T-cell (primary cell): ENCODE results near the gene ZNF511. TPM values are rescaled to one million over a fixed set of nuclear protein-coding genes. Genes with fewer than 3 reads are reported as not detected.
"Not testable (repeated sequence)": the region's sequence is repeated elsewhere in the genome, so short reads cannot be mapped to it uniquely, and the experiment has no call there.

Source experiments
- ATAC-seq, 4 experiments: fragments of 200-7000 bp in 3 of 4; fragments of 150-1000 bp in 1 of 4; cut with Tn5 transposase; replicated peaks in 1 of 4; 1 replicate in 3 of 4; 2 replicates in 1 of 4; pipeline ENCODE4 v1.10.0; 2021; ENCODE audit warnings: moderate library complexity in 3 of 4, mild to moderate bottlenecking in 2 of 4, moderate number of reproducible peaks in 1 of 4
- CTCF ChIA-PET, 2 donors: fragments of 300-600 bp; sonication (Branson Sonifier 250); formaldehyde crosslinking; loops; one replicate each; lab custom pipeline; 2022; ENCODE audit warnings: antibody characterized with exemption in 2 of 2; lab: Charles Lee
- POLR2A ChIA-PET, 2 donors: fragments of 300-600 bp; sonication (Branson Sonifier 250); formaldehyde crosslinking; loops; one replicate each; lab custom pipeline; 2022; ENCODE audit warnings: antibody characterized with exemption in 2 of 2; lab: Charles Lee
- DNase-seq, 35 experiments: peaks; one replicate each; pipeline versions ENCODE4 v3.0.0 to v3.0.0-alpha.2; 2013 to 2023
- H3K27ac ChIP-seq: one replicate; pipeline ENCODE4 v1.5.1; 2013; ENCODE audit warnings: low read length
- H3K27me3 ChIP-seq, 2 experiments: replicated peaks in 1 of 2; 1 replicate in 1 of 2; 2 replicates in 1 of 2; pipeline versions ENCODE4 v1.6.1 to v1.7.0; 2013; ENCODE audit warnings: low read length in 1 of 2, mixed read lengths in 1 of 2; ENCODE audit not compliant: control insufficient read depth in 2 of 2, insufficient read depth in 2 of 2; ENCODE audit errors: extremely low read depth in 1 of 2
- H3K36me3 ChIP-seq, 2 donors: 1 replicate in 1 of 2; 2 replicates in 1 of 2; pipeline versions ENCODE4 v1.6.1 to v1.7.0; 2013; ENCODE audit warnings: low read length in 1 of 2; ENCODE audit not compliant: control insufficient read depth in 2 of 2, insufficient read depth in 1 of 2; ENCODE audit errors: extremely low read depth in 1 of 2
- H3K4me1 ChIP-seq, 2 experiments: 1 replicate in 1 of 2; 2 replicates in 1 of 2; pipeline versions ENCODE4 v1.6.1 to v1.7.0; 2013; ENCODE audit warnings: low read length in 2 of 2, mixed read lengths in 1 of 2; ENCODE audit not compliant: insufficient read depth in 2 of 2, control insufficient read depth in 1 of 2; ENCODE audit errors: extremely low read depth in 1 of 2
- H3K4me3 ChIP-seq, 2 donors: 1 replicate in 1 of 2; 2 replicates in 1 of 2; pipeline versions ENCODE4 v1.5.1 to v1.7.0; 2013; ENCODE audit warnings: mild to moderate bottlenecking in 2 of 2, low read length in 1 of 2, moderate library complexity in 1 of 2; ENCODE audit not compliant: control insufficient read depth in 1 of 2; ENCODE audit errors: extremely low read depth in 1 of 2
- H3K9me3 ChIP-seq: 2 replicates; pipeline ENCODE4 v1.7.0; 2013
- H3K27ac Mint-ChIP-seq, 2 donors: one replicate each; pipeline ENCODE4 v1.8.0; 2020 to 2021; ENCODE audit warnings: mild to moderate bottlenecking in 2 of 2, mixed read lengths in 2 of 2
- H3K27me3 Mint-ChIP-seq, 2 donors: one replicate each; pipeline ENCODE4 v1.8.0; 2021 to 2022; ENCODE audit warnings: mixed read lengths in 2 of 2
- H3K36me3 Mint-ChIP-seq: one replicate; pipeline ENCODE4 v1.8.0; 2021; ENCODE audit warnings: mixed read lengths
- H3K4me1 Mint-ChIP-seq, 3 donors: one replicate each; pipeline ENCODE4 v1.8.0; 2020 to 2022; ENCODE audit warnings: mixed read lengths in 3 of 3, mild to moderate bottlenecking in 1 of 3
- H3K4me3 Mint-ChIP-seq, 3 donors: one replicate each; pipeline ENCODE4 v1.8.0; 2020 to 2022; ENCODE audit warnings: mild to moderate bottlenecking in 3 of 3, mixed read lengths in 3 of 3, moderate library complexity in 3 of 3
- H3K9me3 Mint-ChIP-seq, 3 donors: one replicate each; pipeline ENCODE4 v1.8.0; 2020 to 2022; ENCODE audit warnings: mixed read lengths in 3 of 3
- WGBS: methylation state at CpG from one replicate; pipeline ENCODE4 v1.1.5; 2013; ENCODE audit warnings: missing lambda C conversion rate; ENCODE audit not compliant: insufficient coverage; 5-methylcytosine and 5-hydroxymethylcytosine counted together
- total RNA-seq, 35 experiments: library from RNA in 6 of 35; stranded (reverse) in 6 of 35; fragments of 120-200 nt in 1 of 35; gene quantifications; one replicate each; pipeline versions ENCODE4 v1.2.1 to v1.2.4 and lab custom pipeline; 2013 to 2026

ZNF511 gene
- total RNA-seq, 5 donors from 2014 or later (not counting 1 experiment from before 2014, with no cell fraction given), result 35.2 to 44.7 (median 36.8) TPM

DNA sequence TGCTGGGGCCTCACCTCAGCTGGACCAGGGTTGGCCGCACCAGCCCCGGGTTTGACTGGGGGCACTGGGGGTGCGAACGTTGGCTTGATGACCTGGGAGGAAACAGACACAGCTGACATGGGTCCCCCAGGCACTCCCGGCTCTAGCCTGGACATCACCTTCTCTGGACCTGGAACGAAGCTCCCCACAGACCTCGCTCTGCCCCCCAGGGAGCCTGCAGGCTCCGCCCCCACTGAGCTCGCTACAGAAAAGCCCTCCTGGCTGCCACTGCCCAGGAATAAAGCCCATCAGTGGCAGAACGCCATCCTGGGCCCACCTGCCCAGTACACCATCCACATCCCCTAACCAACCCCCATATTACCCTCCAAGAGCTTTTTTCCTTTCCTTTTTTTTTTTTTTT, 45.0 kb upstream of the ZNF511 start:
- DNase-seq (no peak), ATAC-seq (no peak)
- Histone ChIP-seq H3K4me3 (no peak overlapping the region), H3K27me3 (no peaks in the 10 kb centered on the region), H3K9me3 (no peaks in the 10 kb centered on the region), H3K27ac (peak overlapping the region; percentile 18), H3K4me1 (peaks cover 27 to 65% of the 10 kb centered on the region in 2 experiments), H3K36me3 (peaks cover under 1 to 16% of the 10 kb centered on the region in 2 donors)
- ChIA-PET POLR2A (interaction anchor here (0.5 to 1.0 kb wide), 2 partner anchors 12 to 1299 kb away, joined by 3 to 5 read pairs; no protein-coding TSS in a partner anchor), CTCF (interaction anchor here (0.5 to 1.0 kb wide), 2 partner anchors 11 to 90 kb away, joined by 3 read pairs; no protein-coding TSS in a partner anchor)
- 92% methylated on average over 9 of the region's 10 CpGs for WGBS
- Mint-ChIP-seq H3K4me1 (peaks cover 56 to 64% (median 58%) of the 10 kb centered on the region in 3 donors), H3K27me3 (no peaks in the 10 kb centered on the region), H3K27ac (peak overlapping the region; percentile 57 to 82), H3K4me3 (peak overlapping the region in 1 of 3 donors; percentile 77), H3K36me3 (no peaks in the 10 kb centered on the region), H3K9me3 (no peaks in the 10 kb centered on the region)

DNA sequence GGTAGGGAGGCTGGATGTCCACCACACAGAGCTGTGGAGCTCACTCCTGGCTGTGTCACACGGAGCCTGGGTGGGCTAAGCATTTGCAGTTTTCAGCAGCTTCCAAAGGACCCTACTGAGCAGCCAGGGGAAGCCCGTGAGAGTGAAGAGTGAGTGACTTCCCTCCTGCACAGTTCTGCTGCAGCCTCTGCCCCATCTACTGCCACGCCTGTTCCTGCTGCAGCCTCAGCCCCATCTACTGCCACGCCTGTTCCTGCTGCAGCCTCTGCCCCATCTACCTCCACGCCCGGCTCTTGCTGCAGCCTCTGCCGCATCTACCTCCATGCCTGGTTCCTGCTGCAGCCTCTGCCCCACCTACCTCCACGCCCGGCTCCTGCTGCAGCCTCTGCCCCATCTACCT, 44.3 kb upstream of the ZNF511 start:
- Mint-ChIP-seq H3K4me3 (peak overlapping the region; percentile 28 to 77 (median 61)), H3K4me1 (peaks cover 49 to 58% (median 52%) of the 10 kb centered on the region in 3 donors), H3K27ac (peak overlapping the region; percentile 73 to 82), H3K27me3 (no peaks in the 10 kb centered on the region), H3K9me3 (no peaks in the 10 kb centered on the region), H3K36me3 (no peaks in the 10 kb centered on the region)
- Histone ChIP-seq H3K9me3 (no peaks in the 10 kb centered on the region), H3K27ac (peak overlapping the region; percentile 24), H3K4me1 (peaks cover 22 to 57% of the 10 kb centered on the region in 2 experiments), H3K36me3 (peaks cover 5 to 20% of the 10 kb centered on the region in 2 donors), H3K4me3 (peak overlapping the region; percentile 4 to 10), H3K27me3 (no peaks in the 10 kb centered on the region)
- DNase-seq (peak in 30 of 35 experiments; percentile 34 to 70 (median 50)), ATAC-seq (peak; percentile 56 to 72 (median 62))
- ChIA-PET POLR2A (interaction anchor here in 1 of 2 donors (1.0 kb wide), 1 partner anchor 12 kb away, joined by 3 read pairs; no protein-coding TSS in a partner anchor), CTCF (interaction anchor here in 1 of 2 donors (1.0 kb wide), 1 partner anchor 11 kb away, joined by 3 read pairs; no protein-coding TSS in a partner anchor)
- WGBS, result 0% methylated on average over 3 of the region's 9 CpGs

DNA sequence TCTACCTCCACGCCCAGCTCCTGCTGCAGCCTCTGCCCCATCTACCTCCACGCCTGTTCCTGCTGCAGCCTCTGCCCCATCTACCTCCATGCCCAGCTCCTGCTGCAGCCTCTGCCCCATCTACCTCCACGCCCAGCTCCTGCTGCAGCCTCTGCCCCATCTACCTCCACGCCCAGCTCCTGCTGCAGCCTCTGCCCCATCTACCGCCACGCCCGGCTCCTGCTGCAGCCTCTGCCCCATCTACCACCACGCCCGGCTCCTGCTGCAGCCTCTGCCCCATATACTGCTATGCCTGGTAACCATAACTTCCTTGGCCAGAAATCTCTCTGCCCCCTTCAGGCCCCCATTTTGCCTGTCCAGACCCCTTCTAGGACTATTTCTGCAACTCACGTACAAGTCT, 43.7 kb upstream of the ZNF511 start:
- ATAC-seq, DNase-seq, H3K27me3 ChIP-seq, H3K9me3 Mint-ChIP-seq, H3K27me3 Mint-ChIP-seq, H3K9me3 ChIP-seq, CTCF ChIA-PET, H3K27ac ChIP-seq, H3K36me3 Mint-ChIP-seq, H3K4me3 ChIP-seq: not testable (repeated sequence)
- POLR2A ChIA-PET, result interaction anchor here in 1 of 2 donors (0.7 kb wide), 1 partner anchor 8 kb away, joined by 3 read pairs; no protein-coding TSS in a partner anchor
- H3K27ac Mint-ChIP-seq, result peak overlapping the region; percentile 69 to 76
- Histone ChIP-seq H3K4me1 (peaks cover 19 to 51% of the 10 kb centered on the region in 2 experiments), H3K36me3 (peaks cover 7 to 25% of the 10 kb centered on the region in 2 donors)
- peak overlapping the region in 1 of 3 donors; percentile 57 for H3K4me3 Mint-ChIP-seq
- WGBS, result 51% methylated on average over 9 of the region's 10 CpGs
- H3K4me1 Mint-ChIP-seq, result peaks cover 43 to 52% (median 46%) of the 10 kb centered on the region in 3 donors

DNA sequence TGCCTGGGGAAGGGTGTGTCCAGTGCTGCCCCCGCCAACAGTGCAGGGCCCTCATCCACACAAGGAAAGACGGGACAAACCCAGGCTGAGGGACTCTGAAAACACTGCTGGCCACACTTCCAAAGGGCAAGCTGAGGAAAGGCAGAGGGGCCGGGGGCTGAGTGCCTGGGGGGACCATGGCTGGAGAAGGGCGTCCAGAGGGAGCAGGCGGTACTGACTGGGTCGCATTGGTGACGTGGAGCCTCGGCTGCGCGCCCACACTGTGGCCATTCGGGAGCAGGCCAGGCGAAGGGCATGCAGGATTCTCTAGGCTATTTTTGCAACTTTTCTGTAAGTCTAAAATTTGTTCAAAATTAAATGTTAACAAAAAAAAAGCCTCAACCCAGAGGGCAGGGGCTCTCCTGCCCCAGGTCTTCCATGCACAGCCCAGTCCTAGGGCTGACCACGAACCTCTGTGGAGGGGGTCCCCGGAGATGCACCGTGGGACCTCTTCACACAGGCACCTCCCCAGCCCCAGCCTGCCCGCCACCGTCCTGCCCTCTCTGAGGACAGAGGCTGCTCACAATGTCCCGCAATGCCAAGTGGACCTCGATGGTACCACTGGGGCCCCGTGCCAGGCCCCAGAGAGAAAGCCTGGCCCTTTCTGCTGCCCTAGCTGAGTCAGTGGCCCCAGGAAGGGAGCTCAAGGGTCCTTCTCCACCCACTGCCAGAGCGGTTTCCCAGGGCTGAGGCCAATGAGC, 42.5 kb upstream of the ZNF511 start:
- H3K4me3 ChIP-seq, result no peak overlapping the region
- ChIA-PET CTCF (interaction anchor here in 1 of 2 donors (0.6 kb wide), 1 partner anchor 117 kb away, joined by 3 read pairs; no protein-coding TSS in a partner anchor), POLR2A (interaction anchor here in 1 of 2 donors (1.1 kb wide), 1 partner anchor 9 kb away, joined by 5 read pairs; no protein-coding TSS in a partner anchor)
- Mint-ChIP-seq H3K9me3 (no peaks in the 10 kb centered on the region), H3K4me3 (no peak overlapping the region), H3K27ac (peak overlapping the region; percentile 69 to 76), H3K4me1 (peaks cover 31 to 40% (median 34%) of the 10 kb centered on the region in 3 donors), H3K27me3 (no peaks in the 10 kb centered on the region), H3K36me3 (peaks cover 5% of the 10 kb centered on the region)
- peaks cover 19 to 40% of the 10 kb centered on the region in 2 experiments for H3K4me1 ChIP-seq
- no peak overlapping the region for H3K27ac ChIP-seq
- 96% methylated on average over 14 of the region's 21 CpGs for WGBS
- no peak for DNase-seq
- H3K9me3 ChIP-seq, result no peaks in the 10 kb centered on the region
- no peak for ATAC-seq
- no peaks in the 10 kb centered on the region for H3K27me3 ChIP-seq
- peaks cover 18 to 37% of the 10 kb centered on the region in 2 donors for H3K36me3 ChIP-seq

DNA sequence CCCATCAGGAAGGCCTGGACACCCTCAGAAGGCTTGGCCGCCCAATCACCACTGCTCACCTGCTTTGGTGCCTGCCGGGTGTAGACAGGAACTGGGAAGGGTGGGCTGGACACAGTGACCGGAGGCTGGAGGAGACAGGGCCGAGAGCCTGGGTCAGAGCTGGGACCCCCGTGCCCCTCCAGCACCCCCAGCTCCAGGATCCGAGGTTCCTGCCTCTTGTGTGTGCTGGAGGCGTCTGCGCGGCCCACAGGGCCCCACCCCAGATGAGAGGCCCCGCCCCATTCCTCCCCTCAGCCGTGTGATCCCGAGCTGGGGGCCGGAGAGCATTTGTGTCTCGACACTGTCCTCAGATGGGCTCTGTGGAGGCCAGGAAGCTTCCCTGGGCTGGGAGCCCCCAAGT, 41.4 kb upstream of the ZNF511 start:
- DNase-seq, result no peak
- H3K27ac Mint-ChIP-seq, result no peak overlapping the region
- ChIA-PET CTCF (no interaction called here), POLR2A (interaction anchor here in 1 of 2 donors (0.6 to 1.1 kb wide), 2 partner anchors 8 to 91 kb away, joined by 5 to 9 read pairs; partner anchors contain the start of gene FUOM)
- ATAC-seq, result no peak
- H3K4me1 Mint-ChIP-seq, result peaks cover 28 to 37% (median 34%) of the 10 kb centered on the region in 3 donors
- Histone ChIP-seq H3K9me3 (no peaks in the 10 kb centered on the region), H3K4me3 (no peak overlapping the region), H3K36me3 (peaks cover 20 to 46% of the 10 kb centered on the region in 2 donors), H3K27ac (no peak overlapping the region), H3K27me3 (no peaks in the 10 kb centered on the region), H3K4me1 (peaks cover 17 to 33% of the 10 kb centered on the region in 2 experiments)
- H3K9me3 Mint-ChIP-seq, result no peaks in the 10 kb centered on the region
- no peaks in the 10 kb centered on the region for H3K27me3 Mint-ChIP-seq
- H3K4me3 Mint-ChIP-seq, result no peak overlapping the region
- WGBS, result 93% methylated on average over 8 of the region's 14 CpGs
- peaks cover 5% of the 10 kb centered on the region for H3K36me3 Mint-ChIP-seq

DNA sequence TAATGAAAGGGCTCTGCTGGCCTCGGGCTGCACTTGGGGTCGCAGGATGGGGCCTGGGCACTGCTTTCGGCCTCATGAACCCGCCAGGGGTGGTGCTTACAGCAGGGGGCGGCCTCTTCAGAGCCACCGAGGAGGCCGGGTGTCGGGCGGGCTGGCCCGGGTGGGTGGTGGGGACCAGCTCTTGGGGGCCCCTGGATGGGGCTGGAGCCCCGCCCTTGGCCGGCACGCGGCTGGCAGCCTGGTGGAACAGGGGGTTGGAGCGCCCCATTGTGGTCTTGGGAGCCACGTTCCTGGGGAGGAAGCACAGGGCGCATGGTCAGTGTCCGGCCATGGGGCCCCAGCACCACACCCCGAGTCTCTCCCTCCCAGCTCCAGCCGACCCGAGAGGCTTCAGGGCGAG, 40.9 kb upstream of the ZNF511 start:
- Histone ChIP-seq H3K9me3 (no peaks in the 10 kb centered on the region), H3K4me3 (no peak overlapping the region), H3K27ac (no peak overlapping the region), H3K4me1 (peaks cover 12 to 28% of the 10 kb centered on the region in 2 experiments), H3K27me3 (no peaks in the 10 kb centered on the region), H3K36me3 (peaks cover 20 to 47% of the 10 kb centered on the region in 2 donors)
- H3K9me3 Mint-ChIP-seq, result no peaks in the 10 kb centered on the region
- H3K4me3 Mint-ChIP-seq, result no peak overlapping the region
- ChIA-PET POLR2A (no interaction called here), CTCF (no interaction called here)
- DNase-seq (no peak), ATAC-seq (no peak)
- H3K36me3 Mint-ChIP-seq, result peaks cover 5% of the 10 kb centered on the region
- H3K4me1 Mint-ChIP-seq, result peaks cover 23 to 31% (median 29%) of the 10 kb centered on the region in 3 donors
- no peak overlapping the region for H3K27ac Mint-ChIP-seq
- WGBS, result 97% methylated on average over 12 of the region's 22 CpGs
- H3K27me3 Mint-ChIP-seq, result no peaks in the 10 kb centered on the region
